Hepatocyte (in vitro differentiated cells): ENCODE measurements around the gene CTNNA3. TPM values are rescaled to one million over a fixed set of nuclear protein-coding genes. Genes with fewer than 3 reads are reported as not detected.

Source experiments
- DNase-seq: peaks from one replicate; pipeline ENCODE4 v3.0.0-alpha.2; 2016; ENCODE audit warnings: low spot score
- H2AFZ ChIP-seq: fragments of 200-600 bp; sonication (generic); 2 replicates; pipeline ENCODE4 v1.6.0; 2016; ENCODE audit warnings: antibody characterized with exemption, mild to moderate bottlenecking
- H3K27ac ChIP-seq: fragments of 200-600 bp; sonication (generic); 2 replicates; pipeline ENCODE4 v1.5.1; 2016; ENCODE audit warnings: mild to moderate bottlenecking
- H3K27me3 ChIP-seq: fragments of 200-600 bp; sonication (generic); 2 replicates; pipeline ENCODE4 v1.6.1; 2016
- H3K36me3 ChIP-seq: fragments of 200-600 bp; sonication (generic); replicated peaks from 2 replicates; pipeline ENCODE4 v1.5.1; 2016; ENCODE audit warnings: low read depth; ENCODE audit not compliant: insufficient read depth
- H3K4me1 ChIP-seq: fragments of 200-600 bp; sonication (generic); 2 replicates; pipeline ENCODE4 v1.5.1; 2016; ENCODE audit warnings: mild to moderate bottlenecking, moderate library complexity; ENCODE audit not compliant: insufficient read depth
- H3K4me2 ChIP-seq: fragments of 200-600 bp; sonication (generic); 2 replicates; pipeline ENCODE4 v1.6.0; 2016
- H3K4me3 ChIP-seq: fragments of 200-600 bp; sonication (generic); 2 replicates; pipeline ENCODE4 v1.5.1; 2016; ENCODE audit warnings: mild to moderate bottlenecking
- H3K79me2 ChIP-seq: fragments of 200-600 bp; sonication (generic); 2 replicates; pipeline ENCODE4 v1.6.0; 2017; ENCODE audit warnings: mild to moderate bottlenecking
- H3K9me2 ChIP-seq: fragments of 200-600 bp; sonication (generic); replicated peaks from 2 replicates; pipeline ENCODE4 v1.6.0; 2017; ENCODE audit warnings: mild to moderate bottlenecking; ENCODE audit not compliant: insufficient read depth
- H3K9me3 ChIP-seq: fragments of 200-600 bp; sonication (generic); 2 replicates; pipeline ENCODE4 v1.5.1; 2016; ENCODE audit warnings: low read depth, mild to moderate bottlenecking
- H4K20me1 ChIP-seq: fragments of 200-600 bp; sonication (generic); 2 replicates; pipeline ENCODE4 v1.6.0; 2016; ENCODE audit warnings: mild to moderate bottlenecking; ENCODE audit not compliant: insufficient read depth, poor library complexity, severe bottlenecking
- CTCF ChIP-seq: fragments of 200-600 bp; sonication (generic); IDR thresholded peaks from 2 replicates; pipeline ENCODE4 v1.5.1; 2016; ENCODE audit warnings: antibody characterized with exemption, mild to moderate bottlenecking; ENCODE audit not compliant: poor library complexity
- EZH2 ChIP-seq: fragments of 200-600 bp; sonication (generic); IDR thresholded peaks from 2 replicates; pipeline ENCODE4 v1.6.1; 2016; ENCODE audit warnings: antibody characterized with exemption, mild to moderate bottlenecking, borderline replicate concordance
- EZH2phosphoT487 ChIP-seq: fragments of 200-600 bp; sonication (generic); IDR thresholded peaks from one replicate; pipeline ENCODE4 v1.6.1; 2018; ENCODE audit warnings: antibody characterized with exemption, mild to moderate bottlenecking, low read depth, moderate library complexity; ENCODE audit not compliant: unreplicated experiment, severe bottlenecking
- WGBS: methylation state at CpG from one replicate; pipeline ENCODE4 v1.1.6; 2016; ENCODE audit warnings: low lambda C conversion rate; ENCODE audit errors: missing lambda C conversion rate; 5-methylcytosine and 5-hydroxymethylcytosine counted together
- polyA plus RNA-seq: library from polyadenylated mRNA; unstranded; fragments of >200 nt; fragmentation: Nextera tagmentation; extraction: Ambion mirVana; gene quantifications from 2 replicates; pipeline ENCODE4 v1.2.1, GENCODE V29; 2016
- total RNA-seq: library from RNA; depleted of rRNA; stranded (reverse); fragments of >200 nt; gene quantifications from 2 replicates; pipeline ENCODE4 v1.2.3, GENCODE V29; 2014

Gene CTNNA3
- total and polyA plus RNA-seq, 2 experiments from 2014 or later, result 12.9 to 25.9 TPM

DNA sequence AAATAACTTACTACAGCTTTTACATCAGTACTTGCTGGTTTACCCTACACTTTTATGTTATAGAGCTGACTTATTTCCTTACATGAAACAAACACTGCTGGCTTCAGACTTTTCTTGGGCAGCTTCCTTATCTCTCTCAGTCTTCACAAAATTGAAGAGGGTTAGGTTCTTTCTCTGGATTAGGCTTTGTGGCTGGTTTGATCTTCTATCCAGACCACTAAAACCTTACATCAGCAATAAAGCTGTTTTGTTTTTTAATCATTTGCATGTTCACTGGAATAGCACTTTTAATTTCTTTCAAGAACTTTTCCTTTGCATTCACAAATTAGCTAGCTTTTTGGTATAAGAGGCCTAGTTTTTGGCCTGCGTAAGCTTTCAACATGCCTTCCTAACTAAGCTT is 551.5 kb downstream of the CTNNA3 start:
- H3K4me1 ChIP-seq, result no peaks in the 10 kb centered on the region
- H3K27me3 ChIP-seq, result no peaks in the 10 kb centered on the region
- no peaks in the 10 kb centered on the region for H4K20me1 ChIP-seq
- H3K9me3 ChIP-seq, result no peaks in the 10 kb centered on the region
- H3K4me2 ChIP-seq, result no peak overlapping the region
- H3K4me3 ChIP-seq, result no peak overlapping the region
- no peaks in the 10 kb centered on the region for H3K9me2 ChIP-seq
- no peak overlapping the region for H2AFZ ChIP-seq
- no peaks in the 10 kb centered on the region for H3K79me2 ChIP-seq
- WGBS, result 97% methylated on average over 1 of the region's 1 CpG
- TF ChIP-seq EZH2phosphoT487 (no peak), EZH2 (no peak), CTCF (no peak)
- no peaks in the 10 kb centered on the region for H3K36me3 ChIP-seq
- H3K27ac ChIP-seq, result no peak overlapping the region
- DNase-seq, result no peak

DNA sequence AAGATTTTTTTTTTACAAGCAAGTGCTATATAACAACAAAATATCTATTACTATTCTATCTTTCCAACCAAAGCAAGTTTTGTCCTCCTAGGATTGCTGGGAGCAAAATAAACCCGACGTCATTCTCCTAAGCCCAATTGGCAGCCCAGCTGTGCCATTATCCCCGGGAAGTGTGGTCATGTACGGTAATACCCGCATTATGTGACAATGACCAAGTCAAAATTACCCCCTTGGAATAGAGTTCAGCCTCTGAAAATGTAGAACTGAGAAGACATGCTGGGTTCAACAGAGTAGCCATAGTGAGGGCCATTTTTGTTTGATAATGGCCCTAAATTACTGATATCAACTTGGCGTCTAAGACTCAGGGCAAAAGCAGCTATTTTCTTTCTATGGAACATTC is 554.7 kb downstream of the CTNNA3 start:
- no peak overlapping the region for H2AFZ ChIP-seq
- no peak overlapping the region for H3K4me3 ChIP-seq
- no peaks in the 10 kb centered on the region for H3K36me3 ChIP-seq
- no peaks in the 10 kb centered on the region for H4K20me1 ChIP-seq
- H3K4me2 ChIP-seq, result no peak overlapping the region
- H3K27ac ChIP-seq, result no peak overlapping the region
- no peaks in the 10 kb centered on the region for H3K9me2 ChIP-seq
- no peaks in the 10 kb centered on the region for H3K9me3 ChIP-seq
- H3K79me2 ChIP-seq, result no peaks in the 10 kb centered on the region
- DNase-seq, result no peak
- no peaks in the 10 kb centered on the region for H3K27me3 ChIP-seq
- H3K4me1 ChIP-seq, result no peaks in the 10 kb centered on the region
- no peak for TF ChIP-seq EZH2phosphoT487
- no peak for TF ChIP-seq EZH2
- TF ChIP-seq CTCF, result no peak
- WGBS, result 95% methylated on average over 6 of the region's 6 CpGs

- no peak overlapping the region for H2AFZ ChIP-seq
- DNase-seq, result no peak
- no peaks in the 10 kb centered on the region for H3K4me1 ChIP-seq
Measured at GRCh38 chr10:67140641-67141040, 555.4 kb downstream of the CTNNA3 start.

More at GRCh38 chr10:67140641-67141040, 555.4 kb downstream of the CTNNA3 start:
- Histone ChIP-seq H3K9me2 (no peaks in the 10 kb centered on the region), H3K4me2 (no peak overlapping the region), H3K9me3 (no peaks in the 10 kb centered on the region), H3K79me2 (no peaks in the 10 kb centered on the region), H3K27me3 (no peaks in the 10 kb centered on the region), H3K4me3 (no peak overlapping the region), H4K20me1 (no peaks in the 10 kb centered on the region), H3K27ac (no peak overlapping the region), H3K36me3 (no peaks in the 10 kb centered on the region)
- 52% methylated on average over 2 of the region's 2 CpGs for WGBS
- TF ChIP-seq CTCF (no peak), EZH2 (no peak), EZH2phosphoT487 (no peak)
